ENCODE measurements around the gene IMP3.

The IMP3 gene

DNA sequence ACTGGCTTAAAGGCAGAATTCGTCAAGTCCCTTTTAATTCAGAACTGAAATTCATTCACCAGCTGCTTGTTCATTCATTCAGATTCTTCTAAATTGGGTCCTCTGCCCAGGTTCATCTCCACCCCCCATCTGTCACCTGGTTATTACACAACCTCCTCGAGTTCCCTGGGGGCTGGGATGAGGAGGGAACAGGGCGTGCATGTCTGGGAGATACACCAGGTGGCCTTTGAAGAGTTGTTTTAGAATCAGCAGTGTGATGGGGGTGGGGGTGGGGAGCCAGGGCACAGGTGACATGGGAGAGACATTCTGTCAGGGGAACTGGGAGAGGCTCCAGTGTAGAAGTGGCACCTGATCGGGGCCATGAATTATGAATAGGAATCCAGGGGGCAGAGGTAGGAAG is 15.9 kb upstream of the IMP3 start:
- no peak for DNase-seq (ENCODE audit: extremely low read depth, low read depth)
- TF ChIP-seq, protein P1, sequence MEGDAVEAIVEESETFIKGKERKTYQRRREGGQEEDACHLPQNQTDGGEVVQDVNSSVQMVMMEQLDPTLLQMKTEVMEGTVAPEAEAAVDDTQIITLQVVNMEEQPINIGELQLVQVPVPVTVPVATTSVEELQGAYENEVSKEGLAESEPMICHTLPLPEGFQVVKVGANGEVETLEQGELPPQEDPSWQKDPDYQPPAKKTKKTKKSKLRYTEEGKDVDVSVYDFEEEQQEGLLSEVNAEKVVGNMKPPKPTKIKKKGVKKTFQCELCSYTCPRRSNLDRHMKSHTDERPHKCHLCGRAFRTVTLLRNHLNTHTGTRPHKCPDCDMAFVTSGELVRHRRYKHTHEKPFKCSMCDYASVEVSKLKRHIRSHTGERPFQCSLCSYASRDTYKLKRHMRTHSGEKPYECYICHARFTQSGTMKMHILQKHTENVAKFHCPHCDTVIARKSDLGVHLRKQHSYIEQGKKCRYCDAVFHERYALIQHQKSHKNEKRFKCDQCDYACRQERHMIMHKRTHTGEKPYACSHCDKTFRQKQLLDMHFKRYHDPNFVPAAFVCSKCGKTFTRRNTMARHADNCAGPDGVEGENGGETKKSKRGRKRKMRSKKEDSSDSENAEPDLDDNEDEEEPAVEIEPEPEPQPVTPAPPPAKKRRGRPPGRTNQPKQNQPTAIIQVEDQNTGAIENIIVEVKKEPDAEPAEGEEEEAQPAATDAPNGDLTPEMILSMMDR (IDR thresholded peaks at IDR 0.05; ENCODE audit: low read depth, low read length, missing control alignments): no peak
- no peak overlapping the region for H3K4me3 ChIP-seq (replicated peaks; ENCODE audit: low read depth, low read length)

DNA sequence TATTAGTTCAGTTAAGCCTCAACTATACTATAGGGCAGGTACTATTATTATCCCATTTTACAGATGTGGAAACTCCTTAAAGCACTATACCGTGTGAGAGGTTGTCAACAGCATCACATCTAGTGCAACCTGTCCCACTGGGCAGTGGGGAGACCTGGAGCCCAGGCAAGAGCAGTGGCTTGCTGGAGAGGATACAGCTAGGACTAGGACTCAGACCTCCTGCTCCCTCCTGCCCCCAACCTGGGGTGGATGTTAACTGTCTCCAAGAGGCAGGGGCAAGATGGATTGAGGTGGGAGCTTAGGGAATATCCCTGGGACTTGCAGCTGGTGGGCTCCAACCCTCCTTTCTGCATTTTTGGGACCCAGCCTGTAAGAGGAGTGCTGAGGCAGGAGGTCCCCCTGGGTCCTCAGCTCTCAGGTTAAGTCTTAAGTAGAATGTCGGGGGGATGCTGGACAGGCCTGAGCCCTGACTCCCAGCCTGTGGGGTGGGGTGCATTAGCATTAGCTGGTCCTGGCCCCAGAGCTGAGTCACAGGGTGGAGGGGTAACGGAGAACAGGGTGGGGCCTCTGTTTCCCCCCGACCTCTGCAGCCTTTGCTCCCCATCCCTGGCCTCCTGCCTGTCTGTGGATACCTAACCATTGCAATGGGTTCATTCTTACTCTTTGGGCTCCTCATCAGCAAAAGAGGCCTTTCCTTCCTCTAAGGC is 14.3 kb upstream of the IMP3 start:
- TF ChIP-seq, protein P1 (IDR thresholded peaks at IDR 0.05; ENCODE audit: low read depth, low read length, missing control alignments): no peak
- DNase-seq (ENCODE audit: extremely low read depth, low read depth): no peak
- no peak overlapping the region for H3K4me3 ChIP-seq (replicated peaks; ENCODE audit: low read depth, low read length)

DNA sequence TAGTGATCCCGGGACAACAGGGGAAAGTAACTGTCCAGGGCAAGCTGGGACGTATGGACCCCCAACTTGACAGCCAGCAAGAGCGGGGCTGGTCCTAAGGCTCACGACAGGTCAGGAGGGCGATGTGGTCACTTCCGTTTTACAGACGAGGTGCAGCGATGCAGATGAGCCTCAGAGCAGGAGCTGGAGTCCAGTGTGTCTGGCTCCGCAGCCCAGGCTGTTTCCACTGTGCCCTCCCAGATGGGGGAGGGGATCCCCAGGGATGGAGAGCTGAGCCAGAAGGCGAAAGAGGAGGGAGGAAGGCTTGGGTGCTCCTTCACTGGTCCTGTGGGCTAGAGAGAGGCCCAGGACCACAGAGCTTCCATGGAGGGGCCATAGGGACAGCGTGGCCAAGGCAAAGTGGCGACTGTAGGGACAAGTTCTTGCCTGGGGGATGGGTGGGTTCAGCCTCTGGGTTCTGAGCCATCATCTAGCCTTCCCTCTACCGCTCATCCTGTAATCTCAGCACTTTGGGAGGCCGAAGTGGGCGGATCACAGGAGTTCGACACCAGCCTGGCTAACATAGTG is 13.4 kb upstream of the IMP3 start:
- TF ChIP-seq, protein P1 (IDR thresholded peaks at IDR 0.05; ENCODE audit: low read depth, low read length, missing control alignments): no peak
- no peak for DNase-seq (ENCODE audit: extremely low read depth, low read depth)
- H3K4me3 ChIP-seq (replicated peaks; ENCODE audit: low read depth, low read length): no peak overlapping the region

DNA sequence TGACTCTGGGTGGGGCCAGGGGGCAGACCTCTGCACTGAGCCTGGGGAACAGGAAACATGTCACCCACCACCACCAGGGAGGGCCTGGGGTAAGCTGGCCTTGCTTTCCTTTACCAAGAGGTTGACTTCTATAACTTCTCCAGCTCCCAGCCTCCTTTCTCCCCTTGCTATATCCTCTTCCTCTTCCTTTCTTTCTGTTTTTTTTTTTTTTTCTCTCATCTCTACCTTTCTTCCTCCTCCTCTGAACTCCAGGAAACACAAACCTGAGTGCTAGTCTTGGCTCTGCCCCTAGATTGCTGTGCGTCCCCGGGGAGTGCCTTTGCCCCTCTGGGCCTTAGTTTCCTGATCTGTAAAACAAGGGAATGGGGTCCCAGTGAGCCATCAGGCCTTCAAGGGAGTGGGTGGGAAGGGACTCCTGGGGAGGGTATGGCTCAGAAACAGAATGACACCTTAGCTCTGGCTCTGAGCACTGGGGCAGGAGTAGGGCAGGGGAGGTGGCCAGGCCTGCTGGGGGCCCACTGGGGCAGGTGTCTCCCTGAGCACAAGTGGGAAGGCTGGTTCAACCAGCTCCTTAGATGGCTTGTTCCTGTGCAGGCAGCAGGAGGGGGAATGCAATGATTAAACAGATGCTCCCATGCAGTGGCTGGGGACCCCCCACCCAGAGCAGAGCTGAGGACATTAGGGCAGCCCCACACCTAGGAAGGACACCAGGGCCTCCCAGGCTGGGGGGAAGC is 12.0 kb upstream of the IMP3 start:
- no peak for DNase-seq (ENCODE audit: extremely low read depth, low read depth)
- H3K4me3 ChIP-seq (replicated peaks; ENCODE audit: low read depth, low read length): peak overlapping the region; percentile 46
- TF ChIP-seq, protein P1 (IDR thresholded peaks at IDR 0.05; ENCODE audit: low read depth, low read length, missing control alignments): no peak

DNA sequence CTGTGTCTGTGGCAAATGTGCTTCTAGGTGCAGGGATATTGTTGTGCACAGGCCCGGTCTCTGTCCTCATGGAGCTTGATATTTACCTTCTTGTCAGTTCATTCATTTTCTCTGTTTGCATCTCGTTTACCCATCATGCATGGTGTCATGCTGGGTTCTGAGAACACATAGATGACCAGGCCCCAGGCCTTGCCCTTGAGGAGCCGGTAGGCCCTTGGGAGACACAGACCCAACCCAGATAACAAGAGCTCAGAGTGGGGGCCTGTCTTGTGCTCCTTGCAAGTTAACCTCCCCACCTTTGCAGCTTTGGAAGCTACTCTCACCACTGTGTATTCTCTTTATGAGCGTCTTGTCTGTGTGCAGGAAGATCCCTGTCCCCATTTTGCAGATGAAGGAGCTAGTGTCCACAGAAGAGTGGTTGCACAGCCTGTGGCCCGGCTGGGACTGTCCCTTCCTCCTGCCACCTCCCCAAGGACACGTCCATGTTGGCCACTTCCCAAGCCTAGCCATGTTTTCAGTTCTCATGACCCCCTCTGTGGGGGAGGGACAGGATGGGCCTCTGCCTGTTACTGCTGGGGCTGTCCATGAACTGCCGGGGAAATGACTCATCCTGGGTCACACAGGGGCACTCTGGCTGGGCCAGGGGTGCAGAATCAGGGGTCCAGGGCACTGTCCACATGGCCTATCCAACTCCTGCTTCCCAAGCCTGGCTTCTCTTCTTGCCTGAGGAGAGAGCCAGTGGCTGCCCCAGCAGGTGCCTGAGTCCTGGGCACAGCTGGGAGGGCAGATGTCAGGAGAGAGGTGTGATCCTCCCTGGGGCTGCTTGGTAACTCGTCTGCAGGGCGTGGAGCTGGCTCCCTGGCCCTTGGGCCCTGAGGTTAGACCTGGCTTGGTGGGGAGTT is 11.1 kb upstream of the IMP3 start:
- H3K4me3 ChIP-seq (replicated peaks; ENCODE audit: low read depth, low read length): peak overlapping the region; percentile 46
- no peak for DNase-seq (ENCODE audit: extremely low read depth, low read depth)
- TF ChIP-seq, protein P1 (IDR thresholded peaks at IDR 0.05; ENCODE audit: low read depth, low read length, missing control alignments): no peak

DNA sequence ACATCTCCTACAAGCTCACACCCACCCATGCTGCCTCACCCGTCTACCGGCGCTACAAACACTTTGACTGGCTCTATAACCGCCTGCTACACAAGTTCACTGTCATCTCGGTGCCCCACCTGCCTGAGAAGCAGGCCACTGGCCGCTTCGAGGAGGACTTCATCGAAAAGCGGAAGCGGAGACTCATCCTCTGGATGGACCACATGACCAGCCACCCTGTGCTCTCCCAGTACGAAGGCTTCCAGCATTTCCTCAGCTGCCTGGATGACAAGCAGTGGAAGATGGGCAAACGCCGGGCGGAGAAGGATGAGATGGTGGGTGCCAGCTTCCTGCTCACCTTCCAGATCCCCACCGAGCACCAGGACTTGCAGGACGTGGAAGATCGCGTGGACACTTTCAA is 9.8 kb upstream of the IMP3 start:
- H3K4me3 ChIP-seq (replicated peaks; ENCODE audit: low read depth, low read length): peak overlapping the region; percentile 61
- DNase-seq (ENCODE audit: extremely low read depth, low read depth): no peak
- TF ChIP-seq, protein P1 (IDR thresholded peaks at IDR 0.05; ENCODE audit: low read depth, low read length, missing control alignments): no peak
